ENCODE data around the gene CENPF.

GRCh38 chr1:214676747-214677146, 73.8 kb downstream of the CENPF start:
- TF ChIP-seq RFX5 (IDR thresholded peaks at IDR 0.05; ENCODE audit: low read depth, low read length) (no peak), POLR2AphosphoS5 (IDR thresholded peaks at IDR 0.05; ENCODE audit: control insufficient read depth, insufficient read depth, low read depth, low read length) (no peak), DPF2 (IDR thresholded peaks at IDR 0.05) (no peak), GMEB1 (CRISPR knock-in tag; IDR thresholded peaks at IDR 0.05) (no peak), ZBTB1 (CRISPR knock-in tag; IDR thresholded peaks at IDR 0.05; ENCODE audit: borderline replicate concordance, low read depth) (no peak), C11orf30 (IDR thresholded peaks at IDR 0.05; ENCODE audit: low read depth) (no peak), CHD4 (IDR thresholded peaks at IDR 0.05; ENCODE audit: insufficient read depth, insufficient replicate concordance, low read depth, low read length, poor library complexity, severe bottlenecking) (no peak), ZNF408 (CRISPR knock-in tag; IDR thresholded peaks at IDR 0.05; ENCODE audit: low read depth) (no peak), ARID4B (CRISPR knock-in tag; IDR thresholded peaks at IDR 0.05) (no peak), ZNF3 (CRISPR knock-in tag; IDR thresholded peaks at IDR 0.05) (no peak), ZNF384 (IDR thresholded peaks at IDR 0.05; ENCODE audit: low read depth, low read length) (no peak), REST (IDR thresholded peaks at IDR 0.05; ENCODE audit: borderline replicate concordance) (no peak), REST (CRISPR knock-in tag; IDR thresholded peaks at IDR 0.05; ENCODE audit: low read depth) (no peak), PHB2 (IDR thresholded peaks at IDR 0.05; ENCODE audit: low read depth) (no peak)
